AG08395 (cell line): ENCODE data around the gene PALLD.
A peak's percentile ranks its signal among the peaks of the same experiment; 100 is the strongest.

Experiments
- DNase-seq: peaks from one replicate; pipeline ENCODE4 v3.0.0; 2012; ENCODE audit warnings: mixed read lengths, low spot score

Gene PALLD

GRCh38 chr4:168593399-168593798 is 96.5 kb downstream of the PALLD start:
- DNase-seq = no peak

GRCh38 chr4:168594121-168594520 is 97.3 kb downstream of the PALLD start:
- DNase-seq = no peak

- peak; percentile 48 for DNase-seq
Measured at GRCh38 chr4:168598191-168598590, 101.3 kb downstream of the PALLD start.

GRCh38 chr4:168600796-168601583 is 104.1 kb downstream of the PALLD start:
- no peak for DNase-seq

GRCh38 chr4:168601899-168602298 is 105.0 kb downstream of the PALLD start:
- no peak for DNase-seq

GRCh38 chr4:168604496-168605373 is 107.9 kb downstream of the PALLD start:
- peak; percentile 81 for DNase-seq

GRCh38 chr4:168605411-168605810 is 108.6 kb downstream of the PALLD start:
- peak; percentile 53 for DNase-seq

GRCh38 chr4:168607215-168607614 is 110.4 kb downstream of the PALLD start:
- no peak for DNase-seq

GRCh38 chr4:168608771-168609170 is 111.9 kb downstream of the PALLD start:
- DNase-seq = no peak

- no peak for DNase-seq
Measured at GRCh38 chr4:168609369-168609768, 112.5 kb downstream of the PALLD start.

GRCh38 chr4:168610911-168611530 is 114.2 kb downstream of the PALLD start:
- DNase-seq = peak; percentile 60

- DNase-seq = peak; percentile 57
Measured at GRCh38 chr4:168612450-168613135, 115.7 kb downstream of the PALLD start.

- no peak for DNase-seq
Measured at GRCh38 chr4:168613869-168614268, 117.0 kb downstream of the PALLD start.

- DNase-seq = no peak
Measured at GRCh38 chr4:168614281-168615057, 117.6 kb downstream of the PALLD start.

GRCh38 chr4:168615294-168616065 is 118.6 kb downstream of the PALLD start:
- DNase-seq = peak; percentile 62

GRCh38 chr4:168618577-168619265 is 121.9 kb downstream of the PALLD start:
- no peak for DNase-seq

GRCh38 chr4:168619266-168619631 is 122.4 kb downstream of the PALLD start:
- no peak for DNase-seq

GRCh38 chr4:168621806-168622589 is 125.1 kb downstream of the PALLD start:
- DNase-seq = peak; percentile 57

GRCh38 chr4:168622600-168622999 is 125.7 kb downstream of the PALLD start:
- no peak for DNase-seq
